GM19397 (cell line): ENCODE measurements around the gene ZNF749.

Experiments used
- ATAC-seq: cut with Tn5 transposase; IDR thresholded peaks from one replicate; pipeline ENCODE4 v1.9.1; 2021; ENCODE audit warnings: mild to moderate bottlenecking, moderate library complexity; ENCODE audit not compliant: unreplicated experiment

Gene ZNF749

DNA sequence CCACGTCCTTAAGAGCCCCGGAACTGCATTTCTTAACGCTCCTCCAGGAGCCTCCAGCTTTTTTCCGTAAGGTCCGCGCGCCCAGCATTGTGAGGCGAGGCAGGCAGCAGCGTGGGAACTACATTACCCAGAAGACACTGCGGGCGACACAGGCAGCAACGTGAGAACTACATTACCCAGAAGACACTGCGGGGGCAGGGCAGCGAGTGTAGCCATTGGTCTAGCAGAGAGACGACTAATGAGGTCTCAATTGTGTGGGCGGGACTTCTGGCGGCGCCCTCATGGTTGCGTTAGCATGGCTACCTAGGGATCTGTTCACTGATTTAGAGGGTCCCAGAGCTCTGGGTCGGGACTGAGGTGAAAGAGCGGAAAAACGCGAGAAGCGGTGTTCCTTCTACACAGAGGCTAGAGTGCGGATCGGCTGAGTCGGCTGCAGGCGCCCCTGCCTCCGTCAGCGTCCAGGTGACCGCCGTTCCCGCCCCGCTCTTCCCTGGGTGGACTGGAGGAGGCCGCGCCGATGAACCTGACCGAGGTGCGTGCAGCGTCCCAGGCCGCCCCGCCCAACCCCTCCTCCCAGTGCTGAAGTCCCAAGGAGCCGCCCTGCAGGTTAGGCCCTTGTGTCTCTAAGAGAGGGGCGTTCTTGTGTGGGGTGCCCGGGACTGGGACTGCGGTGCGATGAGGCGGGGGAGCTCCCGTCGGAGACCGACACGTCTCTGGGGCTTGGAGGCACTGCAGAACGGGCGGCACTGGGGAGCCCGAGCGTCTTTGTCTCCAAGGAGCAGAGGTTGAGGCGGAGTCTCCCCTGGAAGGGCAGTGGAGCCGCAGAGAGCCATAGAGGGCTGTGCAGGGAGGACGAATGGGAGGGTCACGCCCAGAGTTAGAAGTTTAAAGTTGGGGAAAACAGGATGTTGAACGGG is at the start of gene ZNF749:
TSS of gene ZNF749 (plus strand) at position 264 of the 917 bp plus-strand sequence. CDS start at position 518, 254 bp downstream.
- peak; percentile 97 for ATAC-seq

DNA sequence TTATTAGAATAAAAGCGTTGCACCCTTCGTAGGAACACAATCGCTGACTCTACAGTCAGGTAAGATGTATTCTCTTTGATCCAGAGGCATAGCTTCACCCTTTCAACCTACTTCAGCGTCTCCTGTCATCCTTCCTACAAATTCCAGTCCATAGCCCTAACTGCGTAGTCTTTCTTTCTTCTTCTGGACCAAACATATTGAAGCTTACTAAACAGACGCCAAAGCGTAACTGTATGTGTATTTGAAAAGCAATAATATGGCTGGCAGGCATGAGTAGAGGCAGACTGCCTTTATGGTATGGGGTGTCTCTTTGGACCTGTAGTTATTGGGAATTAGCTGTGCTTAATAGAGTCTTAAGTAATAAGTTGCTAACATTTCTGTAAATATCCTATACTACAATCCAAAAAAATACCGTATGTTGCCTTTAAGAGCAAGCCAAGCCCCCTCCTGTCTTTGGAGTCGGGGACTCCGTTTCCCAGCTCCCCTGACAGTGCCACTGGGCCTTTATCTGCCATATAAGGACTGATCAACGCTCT is 45.9 kb upstream of the ZNF749 start:
- ATAC-seq, result no peak

- ATAC-seq, result peak; percentile 99
Observed at GRCh38 chr19:57389730-57390598, 45.2 kb upstream of the ZNF749 start, which contains the start of gene ZNF548. Gene ZNF548 (plus strand): TSS chr19:57389854. CDS start chr19:57390100, 246 bp downstream.

- no peak for ATAC-seq
Observed at GRCh38 chr19:57395710-57396109, 39.4 kb upstream of the ZNF749 start.

DNA sequence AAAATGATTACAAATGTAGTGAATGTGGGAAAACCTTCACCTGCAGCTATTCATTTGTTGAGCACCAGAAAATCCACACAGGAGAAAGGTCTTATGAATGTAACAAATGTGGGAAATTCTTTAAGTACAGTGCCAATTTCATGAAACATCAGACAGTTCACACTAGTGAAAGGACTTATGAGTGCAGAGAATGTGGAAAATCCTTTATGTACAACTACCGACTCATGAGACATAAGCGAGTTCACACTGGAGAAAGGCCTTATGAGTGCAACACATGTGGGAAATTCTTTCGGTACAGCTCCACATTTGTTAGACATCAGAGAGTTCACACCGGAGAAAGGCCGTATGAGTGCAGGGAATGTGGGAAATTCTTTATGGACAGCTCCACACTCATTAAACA is 36.3 kb upstream of the ZNF749 start:
- ATAC-seq, result no peak

- ATAC-seq, result no peak
Observed at GRCh38 chr19:57403737-57404563, 31.2 kb upstream of the ZNF749 start.

DNA sequence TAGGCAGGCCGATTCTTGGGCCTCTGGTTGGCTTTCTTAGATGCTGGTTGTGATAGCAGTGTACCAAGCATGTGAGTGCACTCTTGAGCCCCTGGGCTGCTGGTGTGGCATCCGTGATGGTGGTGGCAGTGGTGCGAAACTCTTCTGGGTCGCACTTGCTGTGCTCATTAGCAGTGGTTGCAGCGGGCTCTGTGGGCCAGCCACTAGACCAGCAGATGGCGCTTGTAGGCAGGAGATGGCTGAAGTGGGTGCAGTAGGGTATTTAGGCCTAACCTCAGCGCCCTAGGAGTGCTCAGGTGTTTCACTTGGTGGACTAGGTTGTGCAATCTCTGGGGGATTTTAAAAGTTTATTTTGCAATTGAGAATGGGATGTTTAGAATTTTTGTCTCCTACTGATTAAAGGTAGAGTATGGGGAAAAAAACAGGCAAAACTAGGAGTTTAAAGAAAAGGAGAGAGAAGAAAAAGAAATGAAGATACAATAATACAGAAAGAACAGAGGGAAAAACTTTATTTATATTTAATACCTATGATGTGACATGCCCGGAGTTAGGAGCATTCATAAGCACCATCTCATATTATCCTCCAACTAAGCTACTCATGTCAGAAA is 28.5 kb upstream of the ZNF749 start:
- no peak for ATAC-seq

- ATAC-seq, result peak; percentile 100
Observed at GRCh38 chr19:57410877-57411671, 24.1 kb upstream of the ZNF749 start, which contains the start of gene ZNF17. Gene ZNF17 (plus strand): TSS chr19:57411161. CDS start chr19:57413616, 2,455 bp downstream.

- ATAC-seq, result no peak
Observed at GRCh38 chr19:57419439-57419838, 15.7 kb upstream of the ZNF749 start.

GRCh38 chr19:57421037-57421436 is 14.1 kb upstream of the ZNF749 start:
- ATAC-seq, result no peak

DNA sequence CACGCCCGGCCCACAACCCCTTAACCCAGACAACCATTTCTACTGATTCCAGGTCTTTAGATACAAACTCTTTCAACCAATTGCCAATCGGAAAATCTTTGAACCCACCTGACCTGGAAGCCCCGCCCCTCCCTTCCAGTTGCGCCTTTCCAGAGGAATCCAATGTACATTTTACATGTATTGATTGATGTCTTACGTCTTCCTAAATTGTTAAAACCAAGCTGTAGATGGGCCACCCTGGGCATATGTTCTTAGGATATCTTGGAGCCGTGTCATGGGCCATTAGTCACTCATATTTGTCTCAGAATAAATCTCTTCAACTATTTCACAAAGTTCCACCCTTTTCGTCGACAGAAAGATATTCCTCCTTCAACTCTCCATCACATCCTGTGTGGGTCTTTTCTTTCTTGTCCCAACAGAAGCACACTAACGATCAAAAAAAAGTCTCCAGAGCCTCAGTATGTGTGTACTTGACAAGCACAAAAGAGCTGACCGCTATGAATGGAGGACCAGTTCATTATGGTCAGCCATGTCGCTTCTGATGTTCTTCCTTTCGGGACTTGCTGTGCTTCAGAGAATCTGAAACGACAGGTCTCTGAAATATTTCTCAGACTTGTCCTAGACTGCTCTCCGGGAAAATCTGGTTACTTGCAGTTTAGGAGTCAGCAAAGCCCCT is 601 bp upstream of the ZNF749 start:
- ATAC-seq, result peak; percentile 16

DNA sequence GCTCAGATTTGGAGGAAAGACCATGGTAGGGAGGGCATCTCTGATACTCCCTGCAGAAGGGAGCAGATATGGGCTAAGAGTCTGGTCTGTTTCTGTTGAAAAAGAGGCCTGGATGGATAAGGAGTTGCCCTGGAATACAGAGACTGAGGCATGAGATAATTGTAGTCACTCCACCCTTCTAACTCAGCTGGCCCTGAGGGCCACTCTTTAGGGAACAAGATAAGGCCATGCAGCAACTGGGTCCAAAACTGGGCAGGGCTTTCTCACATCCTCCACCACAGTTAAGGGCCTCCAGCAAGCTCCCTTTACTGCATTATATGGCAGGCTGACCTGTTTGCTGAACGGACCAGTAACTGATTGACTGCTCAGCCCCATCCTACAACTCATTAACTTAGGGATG is 1.3 kb downstream of the ZNF749 start:
- ATAC-seq, result no peak

DNA sequence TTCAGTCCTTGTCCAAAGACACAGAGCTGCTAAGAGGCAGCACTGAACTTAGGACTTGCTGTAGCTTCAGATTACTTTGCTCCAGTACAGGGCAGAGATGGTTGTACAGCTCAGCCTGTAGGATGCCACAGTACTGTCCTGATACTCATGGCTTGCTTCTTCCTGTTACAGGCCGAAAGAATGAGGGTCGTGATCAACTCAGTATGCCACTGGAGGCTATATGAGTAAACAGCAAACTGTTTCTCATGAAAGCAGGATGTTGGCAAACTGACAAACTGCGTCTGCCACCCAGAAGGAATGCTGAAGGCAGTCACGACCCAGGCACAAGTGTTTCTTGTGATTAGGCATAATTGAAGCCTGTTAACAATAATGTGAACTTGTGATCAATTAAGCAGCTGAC is 2.8 kb downstream of the ZNF749 start:
- ATAC-seq, result no peak

GRCh38 chr19:57438925-57439324 is 3.8 kb downstream of the ZNF749 start:
- ATAC-seq, result no peak

GRCh38 chr19:57441979-57442752 is 7.0 kb downstream of the ZNF749 start:
- ATAC-seq, result no peak

- ATAC-seq, result no peak
Observed at GRCh38 chr19:57443121-57443696, 8.1 kb downstream of the ZNF749 start.

DNA sequence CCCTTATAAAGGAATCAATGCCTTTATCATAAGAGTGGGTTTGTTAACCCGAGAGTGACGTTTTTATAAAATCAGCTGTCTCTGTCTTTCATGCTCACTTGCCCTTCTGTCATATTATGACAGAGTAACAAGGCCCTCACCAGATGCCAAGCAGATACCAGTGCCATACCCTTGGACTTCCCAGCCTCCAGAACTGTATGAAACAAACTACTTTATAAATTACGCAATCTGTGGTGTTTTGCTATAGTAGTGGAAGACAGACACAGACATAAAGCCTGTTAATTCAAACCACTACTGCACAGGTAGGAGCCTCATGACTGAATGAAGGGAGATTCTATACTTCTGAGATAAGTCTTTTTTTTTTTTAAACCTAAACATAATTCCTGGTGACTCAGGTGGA is 17.2 kb downstream of the ZNF749 start:
- ATAC-seq, result no peak
